HG03571 (cell line): ENCODE results near the gene TRIM54.
"Not testable (repeated sequence)": the region's sequence is repeated elsewhere in the genome, so short reads cannot be mapped to it uniquely, and the experiment has no call there.

Experiments
- ATAC-seq: cut with Tn5 transposase; IDR thresholded peaks from one replicate; pipeline ENCODE4 v1.9.1; 2021; ENCODE audit not compliant: unreplicated experiment

TRIM54 gene

GRCh38 chr2:27256855-27257454 lies 25.3 kb upstream of the TRIM54 start:
- no peak for ATAC-seq

DNA sequence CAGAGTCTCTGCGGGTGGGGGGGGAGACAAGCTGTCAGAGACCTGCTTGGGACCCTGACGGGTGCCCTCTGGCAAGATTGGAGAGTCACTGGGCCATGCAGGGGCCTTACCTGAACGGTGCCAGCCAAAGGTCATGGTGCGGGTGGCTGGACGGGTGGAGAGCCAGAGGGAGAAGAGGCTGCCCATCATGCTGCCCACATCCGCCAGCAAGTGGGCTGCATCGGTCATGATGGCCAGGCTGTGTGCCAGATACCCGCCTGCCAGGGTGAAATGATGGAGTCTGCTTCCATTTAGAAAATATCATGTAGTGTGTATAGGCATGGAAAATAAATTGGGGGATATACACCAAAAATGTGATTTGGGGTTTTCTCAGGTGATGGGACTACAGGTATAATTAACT lies 24.2 kb upstream of the TRIM54 start:
- ATAC-seq: no peak

GRCh38 chr2:27261241-27261925 lies 20.8 kb upstream of the TRIM54 start:
- no peak for ATAC-seq

- no peak for ATAC-seq
These were observed 20.3 kb upstream of the TRIM54 start for GRCh38 chr2:27261926-27262298.

DNA sequence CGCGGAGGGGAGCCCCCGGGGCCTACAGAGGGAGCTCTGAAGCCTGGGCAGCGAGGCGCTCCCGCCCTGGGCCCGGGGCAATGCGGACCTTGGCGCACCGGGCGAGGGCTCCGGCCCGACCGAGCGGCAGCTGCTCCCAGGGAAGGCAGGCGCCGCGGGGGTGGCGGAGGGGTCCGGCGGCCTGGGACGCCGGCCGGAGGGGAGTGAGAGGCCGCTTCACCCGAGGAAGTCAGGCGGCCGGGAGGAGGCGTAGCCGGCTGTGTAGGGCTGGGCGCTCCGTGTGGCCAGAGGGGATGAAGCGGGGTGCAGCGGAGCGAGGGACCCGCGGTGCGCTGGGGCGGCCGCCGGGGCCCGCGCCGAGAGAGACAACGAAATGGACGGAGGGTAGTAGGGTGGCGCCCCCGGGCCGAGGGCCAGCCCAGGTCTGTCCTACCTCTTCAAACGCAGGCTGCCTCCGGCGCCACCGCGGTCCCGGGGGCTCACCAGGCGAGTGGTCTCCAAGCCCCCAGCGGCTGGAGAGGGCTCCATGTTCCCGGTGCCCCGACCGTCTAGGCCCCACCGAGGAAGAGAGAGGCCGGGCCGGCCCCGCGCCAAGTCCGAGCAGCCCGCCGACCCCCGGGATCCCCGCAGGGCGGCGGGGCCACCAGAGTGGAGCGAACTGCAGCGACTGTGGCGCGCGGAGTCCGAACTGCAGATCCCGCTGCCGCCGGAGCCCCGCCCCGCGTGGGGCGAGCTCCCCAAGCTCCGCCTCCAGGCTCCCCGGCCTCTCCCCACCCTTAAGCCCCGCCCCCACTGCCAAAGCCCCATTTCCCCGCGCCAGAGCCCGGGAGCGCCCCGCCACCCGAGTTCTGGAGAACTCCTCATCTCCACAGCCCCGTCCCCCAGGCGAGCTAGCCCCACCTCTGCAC lies 19.6 kb upstream of the TRIM54 start, which contains the start of gene SLC30A3:
TSS of gene SLC30A3 (minus strand) at position 669 of the 908 bp plus-strand sequence. CDS start at position 528, 141 bp downstream.
- no peak for ATAC-seq

GRCh38 chr2:27263287-27264252 lies 18.7 kb upstream of the TRIM54 start:
- no peak for ATAC-seq

DNA sequence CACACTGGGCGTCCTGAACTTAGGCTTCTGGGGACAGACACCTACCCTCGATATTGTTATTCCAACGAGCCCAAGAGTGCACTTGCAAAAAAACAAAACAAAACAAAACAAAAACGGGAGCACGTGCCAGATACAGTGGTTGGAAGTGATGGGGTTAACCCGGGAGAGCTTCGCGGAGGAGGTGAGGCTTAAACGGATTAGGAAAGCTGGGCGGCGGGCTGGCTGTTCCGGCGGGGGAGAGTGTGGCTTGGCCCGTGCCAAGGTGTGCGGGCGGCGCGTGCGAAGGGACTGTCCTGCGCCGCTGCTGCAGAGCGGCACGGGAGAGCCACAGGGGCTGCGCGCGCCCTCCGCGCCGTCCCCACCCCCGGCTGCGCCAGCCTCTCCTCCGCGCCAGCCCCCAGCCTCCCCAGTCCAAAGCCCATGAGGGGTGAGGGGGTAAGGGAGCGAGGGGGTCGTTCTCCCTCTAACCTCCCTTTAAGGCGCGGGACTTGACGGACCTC lies 17.9 kb upstream of the TRIM54 start:
- ATAC-seq: no peak

- no peak for ATAC-seq
These were observed 17.3 kb upstream of the TRIM54 start for GRCh38 chr2:27264753-27265535.

- ATAC-seq: no peak
These were observed 16.7 kb upstream of the TRIM54 start for GRCh38 chr2:27265536-27265870.

DNA sequence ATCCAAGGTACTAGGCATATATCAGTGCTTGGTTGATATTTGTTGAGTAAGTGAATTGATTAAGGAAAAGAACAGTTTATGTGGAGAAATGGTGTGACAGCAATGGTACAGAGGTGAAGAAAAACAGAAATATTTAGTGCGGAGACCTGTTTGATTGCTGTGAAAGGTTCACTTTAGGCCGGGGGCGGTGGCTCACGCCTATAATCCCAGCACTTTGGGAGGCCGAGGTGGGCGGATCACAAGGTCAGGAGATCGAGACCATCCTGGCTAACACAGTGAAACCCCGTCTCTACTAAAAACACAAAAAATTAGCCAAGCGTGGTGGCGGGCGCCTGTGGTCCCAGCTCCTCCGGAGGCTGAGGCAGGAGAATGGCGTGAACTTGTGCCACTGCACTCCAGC lies 13.9 kb upstream of the TRIM54 start:
- ATAC-seq: not testable (repeated sequence)

GRCh38 chr2:27270131-27270530 lies 12.1 kb upstream of the TRIM54 start:
- no peak for ATAC-seq

DNA sequence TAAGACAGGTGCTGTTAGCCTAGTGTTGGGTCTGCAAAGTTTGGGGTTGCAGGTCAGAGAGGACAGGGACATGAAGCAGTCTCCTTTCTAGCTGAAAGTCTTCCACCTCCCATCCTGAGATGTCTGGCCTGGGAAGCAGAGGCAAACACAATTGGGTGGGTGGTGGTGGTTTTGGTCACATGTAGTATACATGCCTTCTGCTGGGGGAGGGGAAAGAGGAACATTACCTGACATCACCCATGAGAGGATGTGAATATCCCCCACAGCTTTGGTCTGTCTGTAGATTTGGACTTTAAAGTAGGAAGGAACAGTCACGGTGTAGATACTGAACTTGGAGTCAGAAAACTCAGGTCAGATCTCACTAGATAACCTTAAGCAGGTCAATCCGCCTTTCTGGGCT lies 11.6 kb upstream of the TRIM54 start:
- ATAC-seq: no peak

GRCh38 chr2:27271631-27272340 lies 10.4 kb upstream of the TRIM54 start:
- no peak for ATAC-seq

GRCh38 chr2:27272537-27273522 lies 9.4 kb upstream of the TRIM54 start:
- ATAC-seq: not testable (repeated sequence)

DNA sequence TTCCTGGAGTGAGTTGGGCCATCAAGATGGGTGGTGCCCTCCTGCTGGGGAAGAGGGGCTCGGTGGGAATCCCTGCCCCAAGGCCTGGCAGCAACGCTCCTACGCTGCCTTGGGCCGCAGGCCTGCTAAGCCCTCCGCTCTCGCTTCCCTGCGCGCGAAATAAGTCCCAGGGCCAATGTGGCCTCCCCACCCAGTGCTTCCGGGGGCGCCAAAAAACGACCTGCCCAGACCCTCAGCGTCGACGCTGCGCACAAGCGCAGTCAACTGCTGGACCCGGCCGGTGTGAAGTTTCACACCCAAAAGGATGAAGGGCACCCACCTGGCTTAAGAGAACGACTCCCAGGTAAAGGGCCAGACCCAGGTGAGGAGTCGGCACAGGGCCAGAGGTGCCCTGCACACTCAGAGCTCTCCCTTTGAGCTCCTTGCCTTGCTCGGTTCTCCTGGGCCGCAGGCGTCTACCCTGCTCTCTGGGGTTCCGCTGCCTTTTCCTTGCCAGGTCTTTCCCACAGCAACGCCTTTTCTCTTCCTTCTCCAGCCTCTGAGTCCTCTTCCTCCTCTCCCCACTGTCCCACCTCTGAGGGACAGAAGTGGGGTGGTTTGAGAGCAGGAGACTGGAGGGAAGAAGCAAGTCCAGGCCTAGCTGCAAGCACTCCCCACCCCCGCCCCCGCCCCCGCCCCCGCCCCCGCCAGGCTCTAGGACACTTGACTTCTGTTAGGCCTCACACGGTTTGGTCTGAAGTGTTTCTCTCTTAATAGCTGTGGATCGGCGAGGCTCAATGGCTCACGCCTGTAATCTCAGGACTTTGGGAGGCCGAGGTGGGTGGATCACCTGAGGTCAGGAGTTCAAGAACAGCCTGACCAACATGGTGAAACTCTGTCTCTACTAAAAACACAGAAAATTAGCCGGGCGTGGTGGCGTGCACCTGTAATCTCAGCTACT lies 6.7 kb upstream of the TRIM54 start, which contains the start of gene DNAJC5G:
TSS of gene DNAJC5G (plus strand) at position 223 of the 940 bp plus-strand sequence. CDS start 1,296 bp downstream, outside the sequence.
- no peak for ATAC-seq

GRCh38 chr2:27278010-27278409 lies 4.2 kb upstream of the TRIM54 start:
- no peak for ATAC-seq

GRCh38 chr2:27280826-27281225 lies 1.4 kb upstream of the TRIM54 start:
- no peak for ATAC-seq
